Neural cell (in vitro differentiated cells): ENCODE measurements around the gene CROCC. TPM values are rescaled to one million over a fixed set of nuclear protein-coding genes. Genes with fewer than 3 reads are reported as not detected.
A peak's percentile ranks its signal among the peaks of the same experiment; 100 is the strongest.
"Not testable (repeated sequence)": the region's sequence is repeated elsewhere in the genome, so short reads cannot be mapped to it uniquely, and the experiment has no call there.

Experiments
- H2AFZ ChIP-seq: fragments of 200-600, 300-800 bp; sonication (generic), shearing (Covaris generic); 2 replicates; pipeline ENCODE4 v1.6.0; 2014; ENCODE audit warnings: low read depth, mild to moderate bottlenecking, antibody characterized with exemption, low read length, moderate library complexity
- H3F3A ChIP-seq: fragments of 200-600 bp; shearing (Covaris generic); 2 replicates; pipeline ENCODE4 v1.6.1; 2016; ENCODE audit warnings: mild to moderate bottlenecking, moderate library complexity, mixed read lengths, antibody characterized with exemption, low read length; ENCODE audit not compliant: insufficient read depth, poor library complexity, severe bottlenecking
- H3K27ac ChIP-seq: fragments of 200-600, 300-800 bp; sonication (generic), shearing (Covaris generic); 2 replicates; pipeline ENCODE4 v1.5.1; 2014; ENCODE audit warnings: mild to moderate bottlenecking, low read length, moderate library complexity
- H3K27me3 ChIP-seq: fragments of 300-800, 200-600 bp; sonication (generic), shearing (Covaris generic); 2 replicates; pipeline ENCODE4 v1.6.0; 2014; ENCODE audit warnings: mild to moderate bottlenecking, low read depth, low read length, moderate library complexity; ENCODE audit not compliant: insufficient read depth
- H3K36me3 ChIP-seq: fragments of 300-800, 200-600 bp; sonication (generic), shearing (Covaris generic); 2 replicates; pipeline ENCODE4 v1.5.1; 2014; ENCODE audit warnings: mild to moderate bottlenecking, antibody characterized with exemption, low read length, moderate library complexity; ENCODE audit not compliant: insufficient read depth
- H3K4me2 ChIP-seq: fragments of 300-800, 200-600 bp; sonication (generic), shearing (Covaris generic); 2 replicates; pipeline ENCODE4 v1.6.0; 2014; ENCODE audit warnings: mild to moderate bottlenecking, low read length
- H3K4me3 ChIP-seq: fragments of 300-800, 200-600 bp; sonication (generic), shearing (Covaris generic); 2 replicates; pipeline ENCODE4 v1.5.1; 2014; ENCODE audit warnings: mild to moderate bottlenecking, low read length, moderate library complexity
- H3K79me2 ChIP-seq: fragments of 200-600 bp; shearing (Covaris generic); replicated peaks from 2 replicates; pipeline ENCODE4 v1.6.0; 2014; ENCODE audit warnings: mild to moderate bottlenecking, low read length, moderate library complexity; ENCODE audit not compliant: insufficient read depth
- H3K9ac ChIP-seq: fragments of 300-800, 200-600 bp; sonication (generic), shearing (Covaris generic); 2 replicates; pipeline ENCODE4 v1.6.1; 2016; ENCODE audit warnings: mild to moderate bottlenecking, low read length, mixed read lengths
- H3K9me2 ChIP-seq: fragments of 200-600 bp; shearing (Covaris generic); 2 replicates; pipeline ENCODE4 v1.6.1; 2016; ENCODE audit warnings: mild to moderate bottlenecking, low read length, mixed read lengths; ENCODE audit not compliant: insufficient read depth
- H3K9me3 ChIP-seq: fragments of 200-600, 300-800 bp; sonication (generic), shearing (Covaris generic); 2 replicates; pipeline ENCODE4 v1.6.1; 2016; ENCODE audit warnings: mild to moderate bottlenecking, mixed run types, low read length, moderate library complexity, mixed read lengths
- H4K20me1 ChIP-seq: fragments of 200-600 bp; shearing (Covaris generic); 2 replicates; pipeline ENCODE4 v1.6.1; 2016; ENCODE audit warnings: mild to moderate bottlenecking, mixed run types; ENCODE audit not compliant: insufficient read depth
- CTCF ChIP-seq: fragments of 450-650 bp; IDR thresholded peaks from 2 replicates; pipeline ENCODE4 v1.5.1; 2014; ENCODE audit warnings: antibody characterized with exemption, mild to moderate bottlenecking, moderate library complexity; ENCODE audit not compliant: poor library complexity, severe bottlenecking
- EP300 ChIP-seq: fragments of 450-650 bp; conservative IDR thresholded peaks from 2 replicates; pipeline ENCODE4 v1.6.1; 2014; ENCODE audit warnings: antibody characterized with exemption, mild to moderate bottlenecking, moderate library complexity; ENCODE audit not compliant: poor library complexity, severe bottlenecking
- EZH2 ChIP-seq: fragments of 200-600, 300-800 bp; shearing (Covaris generic), sonication (generic); IDR thresholded peaks from 2 replicates; pipeline ENCODE4 v1.6.1; 2014; ENCODE audit warnings: antibody characterized with exemption, low read length, borderline replicate concordance, mild to moderate bottlenecking; ENCODE audit not compliant: insufficient read depth, poor library complexity, severe bottlenecking
- MXI1 ChIP-seq: fragments of 450-650 bp; conservative IDR thresholded peaks from 2 replicates; pipeline ENCODE4 v1.6.1; 2014; ENCODE audit warnings: antibody characterized with exemption, mild to moderate bottlenecking; ENCODE audit not compliant: poor library complexity, severe bottlenecking
- POLR2AphosphoS5 ChIP-seq: IDR thresholded peaks from 2 replicates; pipeline ENCODE4 v1.6.1; 2012
- RAD21 ChIP-seq: fragments of 450-650 bp; conservative IDR thresholded peaks from 2 replicates; pipeline ENCODE4 v1.6.1; 2014; ENCODE audit warnings: antibody characterized with exemption, mild to moderate bottlenecking, moderate library complexity
- REST ChIP-seq: IDR thresholded peaks from 2 replicates; pipeline ENCODE4 v1.6.1; 2012; ENCODE audit warnings: borderline replicate concordance
- SMC3 ChIP-seq: fragments of 450-650 bp; conservative IDR thresholded peaks from 2 replicates; pipeline ENCODE4 v1.6.1; 2014; ENCODE audit warnings: antibody characterized with exemption, mild to moderate bottlenecking, moderate library complexity; ENCODE audit not compliant: poor library complexity
- TAF1 ChIP-seq: IDR thresholded peaks from 2 replicates; pipeline ENCODE4 v1.6.1; 2012; ENCODE audit warnings: low read depth
- polyA plus RNA-seq: library from polyadenylated mRNA; depleted of rRNA; stranded (reverse); fragments of >200 nt; gene quantifications from 2 replicates; pipeline ENCODE4 v1.2.3, GENCODE V29; 2014

The CROCC gene
- polyA plus RNA-seq, 1 donor from 2014 or later, result 26.3 TPM

- no peaks in the 10 kb centered on the region for H3K27me3 ChIP-seq
- no peak overlapping the region for H3K4me3 ChIP-seq
- no peaks in the 10 kb centered on the region for H3K36me3 ChIP-seq
- H3F3A ChIP-seq, result no peaks in the 10 kb centered on the region
- H3K9me3 ChIP-seq, result no peaks in the 10 kb centered on the region
- no peaks in the 10 kb centered on the region for H4K20me1 ChIP-seq
- no peak overlapping the region for H3K27ac ChIP-seq
- H3K4me2 ChIP-seq, result no peak overlapping the region
- TF ChIP-seq RAD21 (no peak), CTCF (peak; percentile 11), REST (no peak), EZH2 (no peak)
- no peak overlapping the region for H2AFZ ChIP-seq
- no peaks in the 10 kb centered on the region for H3K79me2 ChIP-seq
- no peak overlapping the region for H3K9ac ChIP-seq
- H3K9me2 ChIP-seq, result no peaks in the 10 kb centered on the region
These were observed 6.1 kb upstream of the CROCC start for GRCh38 chr1:16915627-16915973.

- H3K27ac ChIP-seq, H4K20me1 ChIP-seq, H3K9me2 ChIP-seq: not testable (repeated sequence)
These were observed 5.5 kb upstream of the CROCC start for GRCh38 chr1:16916036-16916880.

GRCh38 chr1:16918371-16918770, 3.4 kb upstream of the CROCC start:
- Histone ChIP-seq H4K20me1 (no peaks in the 10 kb centered on the region), H3K79me2 (peaks cover 9% of the 10 kb centered on the region), H3K27ac (no peak overlapping the region), H3K36me3 (no peaks in the 10 kb centered on the region), H3K9me2 (no peaks in the 10 kb centered on the region), H2AFZ (no peak overlapping the region), H3K4me3 (no peak overlapping the region), H3F3A (no peaks in the 10 kb centered on the region), H3K9me3 (no peaks in the 10 kb centered on the region), H3K9ac (no peak overlapping the region), H3K27me3 (no peaks in the 10 kb centered on the region), H3K4me2 (no peak overlapping the region)
- TF ChIP-seq SMC3 (no peak), EP300 (no peak), TAF1 (no peak), RAD21 (no peak), MXI1 (no peak), EZH2 (no peak), CTCF (no peak), POLR2AphosphoS5 (no peak), REST (no peak)

More at GRCh38 chr1:16916036-16916880, 5.5 kb upstream of the CROCC start:
- not testable (repeated sequence) for H3K9ac ChIP-seq, H3K36me3 ChIP-seq, H3K27me3 ChIP-seq, H3K9me3 ChIP-seq, H3F3A ChIP-seq, H3K79me2 ChIP-seq, H2AFZ ChIP-seq, H3K4me2 ChIP-seq, H3K4me3 ChIP-seq
